Psoas muscle (tissue), 8 donors: ENCODE measurements around the gene ACAP3. TPM values are rescaled to one million over a fixed set of nuclear protein-coding genes. Genes with fewer than 3 reads are reported as not detected.

Experiments used
- ATAC-seq, 4 donors: fragments of 200-7000 bp; cut with Tn5 transposase; one replicate each; pipeline ENCODE4 v1.9.1; 2020; ENCODE audit warnings: moderate library complexity in 3 of 4, mild to moderate bottlenecking in 2 of 4
- DNase-seq, 2 donors: peaks; one replicate each; pipeline ENCODE4 v3.0.0-alpha.2; 2020
- H3K27ac ChIP-seq: fragments of 200-600 bp; one replicate; pipeline ENCODE4 v1.8.0; 2022
- H3K27me3 ChIP-seq, 3 donors: fragments of 200-600 bp in 1 of 3; one replicate each; pipeline versions ENCODE4 v1.6.1 to v1.8.0; 2013 to 2022; ENCODE audit warnings: low read length in 2 of 3, mild to moderate bottlenecking in 2 of 3, moderate library complexity in 1 of 3; ENCODE audit not compliant: insufficient read depth in 3 of 3
- H3K36me3 ChIP-seq, 2 donors: fragments of 200-600 bp in 1 of 2; one replicate each; pipeline versions ENCODE4 v1.6.1 to v1.8.0; 2013 to 2022; ENCODE audit warnings: low read depth in 1 of 2, mild to moderate bottlenecking in 1 of 2, moderate library complexity in 1 of 2; ENCODE audit not compliant: insufficient read depth in 1 of 2
- H3K4me1 ChIP-seq: fragments of 200-600 bp; one replicate; pipeline ENCODE4 v1.8.0; 2022
- H3K4me3 ChIP-seq: fragments of 200-600 bp; one replicate; pipeline ENCODE4 v1.8.0; 2022; ENCODE audit warnings: mild to moderate bottlenecking
- H3K9me3 ChIP-seq: fragments of 200-600 bp; one replicate; pipeline ENCODE4 v1.8.0; 2022
- WGBS, 3 donors: extraction: QIAGEN DNeasy Blood & Tissue Kit; methylation state at CpG; one replicate each; pipeline versions ENCODE4 v1.1.6 to v1.1.7; 2013; 5-methylcytosine and 5-hydroxymethylcytosine counted together
- intact Hi-C, 2 donors: fragments of 100-400 bp; cut with DNase I; formaldehyde crosslinking; loops; one replicate each; pipeline versions ENCODE4 v1.11.0 to v1.14.2; 2022
- long read RNA-seq, 2 donors: library from polyadenylated mRNA; unstranded; transcript quantifications; one replicate each; pipeline ENCODE4 v2.0.0, GENCODE V29; 2021
- polyA plus RNA-seq, 3 donors: library from polyadenylated mRNA; stranded (reverse); fragments of 200-250 nt; gene quantifications; one replicate each; pipeline ENCODE4 v1.2.3, GENCODE V29; 2013
- total RNA-seq, 4 donors: library from RNA; stranded (reverse); fragmentation: NEBNext Ultra II Directional in 2 of 4; extraction: Animal tissue kit (Norgen Biotek cat#: 25700) in 2 of 4; gene quantifications; one replicate each; pipeline versions ENCODE4 v1.2.1 to v1.2.4, GENCODE V29; 2021 to 2023
- TF ChIP-seq, protein P1 (sequence below): fragments of 200-600 bp; IDR thresholded peaks from one replicate; pipeline ENCODE4 v1.8.0; 2022; ENCODE audit warnings: antibody characterized with exemption
- donor health status: healthy with polysubstance abuse.
- donor health status: DM: no; HTN: no; CAD: no; lungs with moderate emphysema.
- donor health status: Bipolar disorder and iron deficiency.
- donor health status: healthy.
- donor health status: DM: yes; HTN: yes; CAD: no.
- donor health status: DM: no; HTN: no; CAD: no.
- donor health status: DM: no; HTN: no; CAD: no.
- donor health status: DM: yes; HTN: yes; CAD: no.

The ACAP3 gene, protein sequence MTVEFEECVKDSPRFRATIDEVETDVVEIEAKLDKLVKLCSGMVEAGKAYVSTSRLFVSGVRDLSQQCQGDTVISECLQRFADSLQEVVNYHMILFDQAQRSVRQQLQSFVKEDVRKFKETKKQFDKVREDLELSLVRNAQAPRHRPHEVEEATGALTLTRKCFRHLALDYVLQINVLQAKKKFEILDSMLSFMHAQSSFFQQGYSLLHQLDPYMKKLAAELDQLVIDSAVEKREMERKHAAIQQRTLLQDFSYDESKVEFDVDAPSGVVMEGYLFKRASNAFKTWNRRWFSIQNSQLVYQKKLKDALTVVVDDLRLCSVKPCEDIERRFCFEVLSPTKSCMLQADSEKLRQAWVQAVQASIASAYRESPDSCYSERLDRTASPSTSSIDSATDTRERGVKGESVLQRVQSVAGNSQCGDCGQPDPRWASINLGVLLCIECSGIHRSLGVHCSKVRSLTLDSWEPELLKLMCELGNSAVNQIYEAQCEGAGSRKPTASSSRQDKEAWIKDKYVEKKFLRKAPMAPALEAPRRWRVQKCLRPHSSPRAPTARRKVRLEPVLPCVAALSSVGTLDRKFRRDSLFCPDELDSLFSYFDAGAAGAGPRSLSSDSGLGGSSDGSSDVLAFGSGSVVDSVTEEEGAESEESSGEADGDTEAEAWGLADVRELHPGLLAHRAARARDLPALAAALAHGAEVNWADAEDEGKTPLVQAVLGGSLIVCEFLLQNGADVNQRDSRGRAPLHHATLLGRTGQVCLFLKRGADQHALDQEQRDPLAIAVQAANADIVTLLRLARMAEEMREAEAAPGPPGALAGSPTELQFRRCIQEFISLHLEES
- total RNA-seq (10 to 100 TPM; 20.8 to 32.0 (median 26.3) TPM), polyA plus RNA-seq (10 to 100 TPM; 14.7 to 23.7 (median 15.5) TPM)
- long read RNA-seq, donor 1, partial matches to known transcripts, result 19 of 20 reads
- long read RNA-seq, donor 1, other reads (novel, unspliced or antisense), result 1 of 20 reads
- long read RNA-seq, donor 2, partial matches to known transcripts, result 19 of 32 reads
- long read RNA-seq, donor 2, other reads (novel, unspliced or antisense), result 13 of 32 reads

DNA sequence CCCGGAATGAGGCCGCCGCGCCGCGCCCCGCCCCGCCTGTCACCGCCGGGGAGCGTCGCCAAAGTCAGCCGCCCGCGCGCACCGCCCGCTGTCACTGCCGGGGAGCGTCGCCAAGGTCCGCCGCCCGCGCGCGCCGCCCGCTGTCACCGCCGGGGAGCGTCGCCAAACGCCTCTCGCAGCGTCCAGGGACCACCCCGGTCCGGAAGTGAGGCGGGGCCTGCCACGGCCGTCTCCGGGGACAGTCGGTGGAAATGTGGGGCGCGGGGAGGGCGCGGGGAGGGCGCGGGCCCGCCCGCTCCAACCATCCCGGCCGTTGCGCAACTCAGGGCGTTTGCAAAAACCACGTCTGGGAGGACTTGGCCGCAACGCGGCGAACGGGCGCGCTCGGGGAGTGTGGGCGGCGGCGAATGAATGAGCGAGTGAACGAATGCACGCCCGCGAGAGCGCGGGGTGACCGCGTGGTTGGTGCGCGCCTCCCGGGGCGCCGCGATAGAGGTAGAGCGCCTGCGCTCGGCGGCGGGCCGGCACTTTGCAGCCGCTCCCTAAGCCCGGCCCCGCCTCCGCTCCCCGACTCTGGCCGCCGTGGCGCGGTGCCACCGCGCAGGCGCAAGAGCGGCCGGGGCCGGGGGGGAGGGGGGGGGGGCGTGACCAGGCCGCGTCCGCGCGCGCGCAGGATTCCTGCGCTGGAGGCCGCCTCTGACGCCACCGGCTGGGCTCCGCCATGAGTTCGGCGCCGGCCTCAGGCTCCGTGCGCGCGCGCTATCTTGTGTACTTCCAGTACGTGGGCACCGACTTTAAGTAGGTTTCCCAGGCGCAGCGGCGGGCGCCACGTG lies at the start of gene ACAP3, which contains the start of gene PUSL1:
Gene ACAP3, minus strand, starts transcription at position 8 of the 833 bp plus-strand sequence. CDS start 115 bp downstream, outside the sequence.
Gene PUSL1, plus strand, starts transcription at position 675 of the 833 bp plus-strand sequence. Its CDS starts 47 bp downstream, at position 722.
- H3K9me3 ChIP-seq, result no peaks in the 10 kb centered on the region
- intact Hi-C loops, result loop anchor here in 1 of 2 donors (5.0 kb wide), 1 partner anchor 39 kb away; the partner anchor contains the start of gene DVL1
- H3K4me1 ChIP-seq, result peaks cover 45% of the 10 kb centered on the region
- ATAC-seq, result peak; percentile 82 to 83 (median 82)
- H3K4me3 ChIP-seq, result peak within 1 kb of the TSS; percentile 93
- TF ChIP-seq, protein P1, sequence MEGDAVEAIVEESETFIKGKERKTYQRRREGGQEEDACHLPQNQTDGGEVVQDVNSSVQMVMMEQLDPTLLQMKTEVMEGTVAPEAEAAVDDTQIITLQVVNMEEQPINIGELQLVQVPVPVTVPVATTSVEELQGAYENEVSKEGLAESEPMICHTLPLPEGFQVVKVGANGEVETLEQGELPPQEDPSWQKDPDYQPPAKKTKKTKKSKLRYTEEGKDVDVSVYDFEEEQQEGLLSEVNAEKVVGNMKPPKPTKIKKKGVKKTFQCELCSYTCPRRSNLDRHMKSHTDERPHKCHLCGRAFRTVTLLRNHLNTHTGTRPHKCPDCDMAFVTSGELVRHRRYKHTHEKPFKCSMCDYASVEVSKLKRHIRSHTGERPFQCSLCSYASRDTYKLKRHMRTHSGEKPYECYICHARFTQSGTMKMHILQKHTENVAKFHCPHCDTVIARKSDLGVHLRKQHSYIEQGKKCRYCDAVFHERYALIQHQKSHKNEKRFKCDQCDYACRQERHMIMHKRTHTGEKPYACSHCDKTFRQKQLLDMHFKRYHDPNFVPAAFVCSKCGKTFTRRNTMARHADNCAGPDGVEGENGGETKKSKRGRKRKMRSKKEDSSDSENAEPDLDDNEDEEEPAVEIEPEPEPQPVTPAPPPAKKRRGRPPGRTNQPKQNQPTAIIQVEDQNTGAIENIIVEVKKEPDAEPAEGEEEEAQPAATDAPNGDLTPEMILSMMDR, result no peak
- no peaks in the 10 kb centered on the region for H3K27me3 ChIP-seq
- peaks cover 0 to 33% of the 10 kb centered on the region in 2 donors for H3K36me3 ChIP-seq
- H3K27ac ChIP-seq, result peak within 1 kb of the TSS; percentile 97
- peak; percentile 95 to 96 for DNase-seq
- 0 to 1% (median 1%) methylated on average over 68 to 124 of the region's 131 CpGs for WGBS, 3 donors

DNA sequence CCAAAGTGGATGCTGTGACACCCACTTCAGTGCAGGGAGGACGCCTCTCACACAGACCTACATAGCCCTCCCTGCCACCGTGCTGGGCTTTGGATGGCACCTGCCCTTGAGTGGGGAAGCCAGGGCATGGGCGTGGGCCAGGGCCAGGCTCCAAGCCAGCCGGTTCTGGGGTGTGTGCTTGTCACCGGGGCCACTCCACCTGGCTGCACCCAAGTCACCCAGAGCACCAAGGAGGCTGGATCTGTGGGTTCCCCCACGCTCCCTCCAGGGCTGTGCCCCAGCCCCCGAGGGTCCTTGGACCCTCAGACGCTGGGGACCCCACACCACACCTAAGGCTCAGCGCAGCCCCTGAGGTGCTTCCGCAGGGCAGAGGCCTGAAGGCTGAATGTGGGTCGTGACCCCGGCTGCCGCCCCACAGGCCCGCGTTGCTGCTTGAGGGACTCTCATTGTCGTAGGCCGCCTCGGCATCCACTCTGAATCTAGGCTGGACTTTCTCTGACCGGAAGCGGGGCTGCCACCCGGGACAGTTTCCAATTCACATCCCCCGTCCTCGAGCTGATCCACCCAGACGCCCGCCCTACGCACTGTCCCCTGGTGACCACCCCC lies 49.2 kb upstream of the ACAP3 start:
- Histone ChIP-seq H3K4me1 (peaks cover 22% of the 10 kb centered on the region), H3K27ac (peak overlapping the region; percentile 65), H3K36me3 (peaks cover 0 to 4% of the 10 kb centered on the region in 2 donors), H3K4me3 (peak overlapping the region; percentile 57), H3K27me3 (peaks cover 0 to 57% (median 7%) of the 10 kb centered on the region in 3 donors), H3K9me3 (no peaks in the 10 kb centered on the region)
- 19 to 48% (median 23%) methylated on average over 18 to 26 of the region's 26 CpGs for WGBS, 3 donors
- DNase-seq (peak in 1 of 2 donors; percentile 38), ATAC-seq (no peak)
- intact Hi-C loops, result no loop called here
- TF ChIP-seq, protein P1, result no peak

DNA sequence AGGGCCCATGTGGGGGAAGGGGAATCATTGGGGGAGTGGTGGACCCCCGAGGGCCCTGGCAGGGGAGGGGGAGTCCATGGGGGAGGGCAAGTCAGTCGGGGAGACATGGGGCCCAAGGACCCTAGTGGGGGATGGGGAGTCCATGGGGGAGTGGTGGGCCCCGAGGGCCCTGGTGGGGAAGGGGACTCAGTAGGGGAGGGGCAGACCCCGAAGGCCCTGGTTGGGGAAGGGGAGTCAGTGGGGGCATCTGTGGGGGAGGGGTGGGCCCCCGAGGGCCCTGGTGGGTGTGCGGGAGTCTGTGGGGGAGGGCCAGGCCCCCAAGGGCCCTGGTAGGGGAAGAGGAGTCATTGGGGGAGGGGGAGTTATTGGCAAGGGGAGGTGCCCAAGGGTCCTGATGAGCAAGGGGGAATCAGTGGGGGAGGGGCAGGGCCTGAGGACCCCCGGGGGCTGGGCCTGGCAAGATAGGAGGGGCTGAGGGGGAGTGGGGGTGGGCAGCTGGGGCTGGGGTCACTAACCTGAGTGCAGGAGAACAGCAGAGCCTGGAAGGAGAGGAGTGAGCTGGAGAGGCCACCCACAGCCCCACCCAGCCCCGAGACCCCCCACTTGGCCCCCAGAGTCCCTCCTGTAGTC lies 48.6 kb upstream of the ACAP3 start:
- Histone ChIP-seq H3K27me3 (peaks cover 0 to 53% (median 7%) of the 10 kb centered on the region in 3 donors), H3K36me3 (peaks cover 0 to 4% of the 10 kb centered on the region in 2 donors), H3K4me3 (peak overlapping the region; percentile 57), H3K27ac (no peak overlapping the region), H3K4me1 (peaks cover 28% of the 10 kb centered on the region), H3K9me3 (no peaks in the 10 kb centered on the region)
- TF ChIP-seq, protein P1, result no peak
- intact Hi-C loops, result no loop called here
- WGBS, 3 donors, result 20 to 42% (median 26%) methylated on average over 7 to 8 of the region's 8 CpGs
- ATAC-seq (no peak), DNase-seq (peak in 1 of 2 donors; percentile 49)
